CD4-positive, alpha-beta T cell (primary cell): ENCODE measurements around the gene PAFAH1B2. TPM values are rescaled to one million over a fixed set of nuclear protein-coding genes. Genes with fewer than 3 reads are reported as not detected.

ENCODE experiments used
- ATAC-seq: fragments of 200-7000 bp; cut with Tn5 transposase; one replicate; pipeline ENCODE4 v1.10.0; 2022; ENCODE audit warnings: mild to moderate bottlenecking; ENCODE audit not compliant: poor library complexity
- CTCF ChIA-PET: fragments of 350-600 bp; sonication (Branson Sonifier 250); formaldehyde crosslinking; loops from one replicate; lab custom pipeline; 2021; ENCODE audit warnings: antibody characterized with exemption, inconsistent platforms; lab: Charles Lee
- POLR2A ChIA-PET: fragments of 350-600 bp; sonication (Branson Sonifier 250); formaldehyde crosslinking; loops from one replicate; lab custom pipeline; 2021; ENCODE audit warnings: antibody characterized with exemption, inconsistent platforms; lab: Charles Lee
- DNase-seq, 14 experiments: peaks; one replicate each; pipeline ENCODE4 v3.0.0-alpha.2; 2013 to 2020; ENCODE audit warnings: mixed read lengths in 2 of 14
- H3K27ac ChIP-seq, 2 donors: one replicate each; pipeline versions ENCODE4 v1.5.1 to v1.7.0; 2013; ENCODE audit warnings: low read length in 2 of 2, low read depth in 1 of 2, mild to moderate bottlenecking in 1 of 2
- H3K27me3 ChIP-seq, 2 experiments: 1 replicate in 1 of 2; 2 replicates in 1 of 2; pipeline versions ENCODE4 v1.6.1 to v1.7.0; 2013; ENCODE audit warnings: low read length in 2 of 2, control low read depth in 1 of 2, mild to moderate bottlenecking in 1 of 2, moderate library complexity in 1 of 2; ENCODE audit not compliant: insufficient read depth in 2 of 2, control insufficient read depth in 1 of 2
- H3K36me3 ChIP-seq: one replicate; pipeline ENCODE4 v1.6.1; 2013; ENCODE audit warnings: low read length, control low read depth; ENCODE audit not compliant: insufficient read depth
- H3K4me1 ChIP-seq: one replicate; pipeline ENCODE4 v1.6.1; 2013; ENCODE audit warnings: low read length, control low read depth; ENCODE audit not compliant: insufficient read depth
- H3K4me3 ChIP-seq: one replicate; pipeline ENCODE4 v1.5.1; 2013; ENCODE audit warnings: mild to moderate bottlenecking, low read length, moderate library complexity
- H3K9me3 ChIP-seq, 2 experiments: 1 replicate in 1 of 2; 2 replicates in 1 of 2; pipeline versions ENCODE4 v1.6.1 to v1.7.0; 2013; ENCODE audit warnings: low read length in 2 of 2, mild to moderate bottlenecking in 2 of 2, control low read depth in 1 of 2, moderate library complexity in 1 of 2; ENCODE audit not compliant: control insufficient read depth in 1 of 2, insufficient read depth in 1 of 2
- H3K27ac Mint-ChIP-seq: one replicate; pipeline ENCODE4 v1.8.0; 2020; ENCODE audit warnings: mixed read lengths
- H3K27me3 Mint-ChIP-seq: one replicate; pipeline ENCODE4 v1.8.0; 2021; ENCODE audit warnings: mixed read lengths
- H3K36me3 Mint-ChIP-seq: one replicate; pipeline ENCODE4 v1.8.0; 2021; ENCODE audit warnings: low read depth, mixed read lengths
- H3K4me1 Mint-ChIP-seq: one replicate; pipeline ENCODE4 v1.8.0; 2021; ENCODE audit warnings: low read depth, mixed read lengths
- H3K4me3 Mint-ChIP-seq: one replicate; pipeline ENCODE4 v1.8.0; 2020; ENCODE audit warnings: mild to moderate bottlenecking, mixed read lengths
- H3K9me3 Mint-ChIP-seq: one replicate; pipeline ENCODE4 v1.8.0; 2020; ENCODE audit warnings: mixed read lengths
- CTCF ChIP-seq: fragments of 200-600 bp; IDR thresholded peaks from one replicate; pipeline ENCODE4 v1.8.0; 2022; ENCODE audit warnings: antibody characterized with exemption, mild to moderate bottlenecking
- intact Hi-C, 2 experiments: fragments of 100-400 bp; cut with DNase I in 1 of 2; cut with micrococcal nuclease in 1 of 2; formaldehyde crosslinking; loops; one replicate each; pipeline versions ENCODE4 v1.15.1 to v1.9.0; 2023 to 2025; cut with DNase I, micrococcal nuclease
- total RNA-seq, 174 experiments: library from RNA in 2 of 174; stranded (reverse) in 2 of 174; gene quantifications; one replicate each; pipeline ENCODE4 v1.2.3 and lab custom pipeline; 2021 to 2026

PAFAH1B2 gene
- total RNA-seq, 2 experiments from 2014 or later = 44.3 to 45.6 TPM

GRCh38 chr11:117183724-117184349 lies 39.8 kb downstream of the PAFAH1B2 start:
- Mint-ChIP-seq H3K4me1 (peaks cover 24% of the 10 kb centered on the region), H3K9me3 (no peaks in the 10 kb centered on the region), H3K36me3 (peaks cover 34% of the 10 kb centered on the region), H3K4me3 (peak overlapping the region; percentile 69), H3K27ac (no peak overlapping the region), H3K27me3 (no peaks in the 10 kb centered on the region)
- peak in 2 of 14 experiments; percentile 6 to 27 for DNase-seq
- no peak for TF ChIP-seq CTCF
- Histone ChIP-seq H3K4me1 (peaks cover 26% of the 10 kb centered on the region), H3K36me3 (peaks cover 31% of the 10 kb centered on the region), H3K4me3 (no peak overlapping the region), H3K27me3 (no peaks in the 10 kb centered on the region), H3K27ac (no peak overlapping the region), H3K9me3 (no peaks in the 10 kb centered on the region)
- intact Hi-C loops = no loop called here
- ChIA-PET CTCF (no interaction called here), POLR2A (no interaction called here)
- ATAC-seq = no peak

GRCh38 chr11:117185736-117186430 lies 41.8 kb downstream of the PAFAH1B2 start:
- intact Hi-C loops = no loop called here
- no peak for ATAC-seq
- peaks cover 35% of the 10 kb centered on the region for H3K36me3 Mint-ChIP-seq

DNA sequence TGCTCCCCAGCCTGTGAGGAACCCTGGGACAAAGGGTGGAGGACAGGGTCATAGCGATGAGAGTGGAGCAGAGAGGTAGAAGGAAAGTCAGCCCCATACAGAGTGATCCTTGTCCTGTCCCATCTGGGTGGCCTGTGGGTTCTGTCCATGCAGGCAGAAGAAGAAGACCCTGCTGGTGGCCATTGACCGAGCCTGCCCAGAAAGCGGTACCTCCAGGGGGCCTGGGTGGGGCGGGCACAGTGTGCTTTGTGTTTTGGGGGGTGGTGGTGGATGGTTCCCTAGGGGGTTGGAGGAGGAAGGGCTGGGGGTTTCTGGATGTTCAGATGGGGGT lies 42.3 kb downstream of the PAFAH1B2 start:
- H3K27me3 Mint-ChIP-seq = no peaks in the 10 kb centered on the region
- ChIA-PET CTCF (interaction anchor here (0.6 kb wide), 1 partner anchor 38 kb away, joined by 4 read pairs; no protein-coding TSS in a partner anchor), POLR2A (no interaction called here)
- H3K4me3 ChIP-seq = no peak overlapping the region
- peaks cover 46% of the 10 kb centered on the region for H3K36me3 ChIP-seq
- no peaks in the 10 kb centered on the region for H3K27me3 ChIP-seq
- DNase-seq (peak in 1 of 14 experiments; percentile 25), ATAC-seq (no peak)
- H3K9me3 ChIP-seq = no peaks in the 10 kb centered on the region
- peaks cover 32% of the 10 kb centered on the region for H3K36me3 Mint-ChIP-seq
- intact Hi-C loops = no loop called here
- H3K27ac Mint-ChIP-seq = no peak overlapping the region
- no peak overlapping the region for H3K27ac ChIP-seq
- peaks cover 5% of the 10 kb centered on the region for H3K4me1 ChIP-seq
- H3K4me3 Mint-ChIP-seq = no peak overlapping the region
- no peak for TF ChIP-seq CTCF
- peaks cover under 1% of the 10 kb centered on the region for H3K4me1 Mint-ChIP-seq
- no peaks in the 10 kb centered on the region for H3K9me3 Mint-ChIP-seq

More at GRCh38 chr11:117185736-117186430, 41.8 kb downstream of the PAFAH1B2 start:
- no peak overlapping the region for H3K4me3 ChIP-seq
- Mint-ChIP-seq H3K27me3 (no peaks in the 10 kb centered on the region), H3K4me1 (peaks cover 6% of the 10 kb centered on the region), H3K9me3 (no peaks in the 10 kb centered on the region), H3K27ac (no peak overlapping the region), H3K4me3 (no peak overlapping the region)
- no peaks in the 10 kb centered on the region for H3K9me3 ChIP-seq
- H3K4me1 ChIP-seq = peaks cover 11% of the 10 kb centered on the region
- TF ChIP-seq CTCF = no peak
- POLR2A ChIA-PET = no interaction called here
- H3K36me3 ChIP-seq = peaks cover 46% of the 10 kb centered on the region
- H3K27ac ChIP-seq = no peak overlapping the region
- DNase-seq = peak in 2 of 14 experiments; percentile 15 to 35
- no peaks in the 10 kb centered on the region for H3K27me3 ChIP-seq
- CTCF ChIA-PET = interaction anchor here (0.6 kb wide), 1 partner anchor 39 kb away, joined by 4 read pairs; no protein-coding TSS in a partner anchor
